ENCODE data around the gene TBCD.

- no peak for TF ChIP-seq POLR2AphosphoS5 (IDR thresholded peaks at IDR 0.05; ENCODE audit: borderline replicate concordance, low read depth, low read length)
- TF ChIP-seq EZH2 (IDR thresholded peaks at IDR 0.05) = no peak
These were observed 148.1 kb downstream of the TBCD start for GRCh38 chr17:82899941-82900340.
